GM21515 (cell line): Measurements from ENCODE around the gene FAM98A.

Source experiments
- ATAC-seq: cut with Tn5 transposase; IDR thresholded peaks from one replicate; pipeline ENCODE4 v1.9.1; 2021; ENCODE audit not compliant: unreplicated experiment

The FAM98A gene

GRCh38 chr2:33598561-33599174 lies 431 bp downstream of the FAM98A start:
- peak; percentile 54 for ATAC-seq

- no peak for ATAC-seq
Measured at GRCh38 chr2:33597026-33597425, 2.1 kb downstream of the FAM98A start.

GRCh38 chr2:33595385-33595784 lies 3.7 kb downstream of the FAM98A start:
- ATAC-seq, result no peak

GRCh38 chr2:33589444-33589843 lies 9.7 kb downstream of the FAM98A start:
- ATAC-seq, result no peak

- ATAC-seq, result no peak
Measured at GRCh38 chr2:33588232-33588631, 10.9 kb downstream of the FAM98A start.

- ATAC-seq, result no peak
Measured at GRCh38 chr2:33586766-33587165, 12.3 kb downstream of the FAM98A start.

- no peak for ATAC-seq
Measured at GRCh38 chr2:33583194-33583938, 15.7 kb downstream of the FAM98A start.

GRCh38 chr2:33581872-33582271 lies 17.2 kb downstream of the FAM98A start:
- ATAC-seq, result no peak

- ATAC-seq, result no peak
Measured at GRCh38 chr2:33579227-33579626, 19.9 kb downstream of the FAM98A start.

GRCh38 chr2:33577668-33578067 lies 21.4 kb downstream of the FAM98A start:
- no peak for ATAC-seq

GRCh38 chr2:33577084-33577483 lies 22.0 kb downstream of the FAM98A start:
- no peak for ATAC-seq

GRCh38 chr2:33573657-33574056 lies 25.4 kb downstream of the FAM98A start:
- no peak for ATAC-seq

GRCh38 chr2:33570681-33571080 lies 28.4 kb downstream of the FAM98A start:
- ATAC-seq, result no peak

- ATAC-seq, result no peak
Measured at GRCh38 chr2:33561872-33562271, 37.2 kb downstream of the FAM98A start.

GRCh38 chr2:33560017-33560416 lies 39.1 kb downstream of the FAM98A start:
- no peak for ATAC-seq

GRCh38 chr2:33559328-33559727 lies 39.8 kb downstream of the FAM98A start:
- no peak for ATAC-seq

- no peak for ATAC-seq
Measured at GRCh38 chr2:33555681-33556080, 43.4 kb downstream of the FAM98A start.

GRCh38 chr2:33552758-33553461 lies 46.2 kb downstream of the FAM98A start:
- no peak for ATAC-seq

GRCh38 chr2:33550206-33550605 lies 48.9 kb downstream of the FAM98A start:
- no peak for ATAC-seq

- ATAC-seq, result no peak
Measured at GRCh38 chr2:33541243-33541642, 57.9 kb downstream of the FAM98A start.

- no peak for ATAC-seq
Measured at GRCh38 chr2:33535421-33535820, 63.7 kb downstream of the FAM98A start.
